GM19463 (cell line): ENCODE results near the gene GLRX3.
"Not testable (repeated sequence)": the region's sequence is repeated elsewhere in the genome, so short reads cannot be mapped to it uniquely, and the experiment has no call there.

Experiments used
- ATAC-seq: cut with Tn5 transposase; IDR thresholded peaks from one replicate; pipeline ENCODE4 v1.9.1; 2021; ENCODE audit warnings: mild to moderate bottlenecking, moderate library complexity; ENCODE audit not compliant: unreplicated experiment

Gene GLRX3

DNA sequence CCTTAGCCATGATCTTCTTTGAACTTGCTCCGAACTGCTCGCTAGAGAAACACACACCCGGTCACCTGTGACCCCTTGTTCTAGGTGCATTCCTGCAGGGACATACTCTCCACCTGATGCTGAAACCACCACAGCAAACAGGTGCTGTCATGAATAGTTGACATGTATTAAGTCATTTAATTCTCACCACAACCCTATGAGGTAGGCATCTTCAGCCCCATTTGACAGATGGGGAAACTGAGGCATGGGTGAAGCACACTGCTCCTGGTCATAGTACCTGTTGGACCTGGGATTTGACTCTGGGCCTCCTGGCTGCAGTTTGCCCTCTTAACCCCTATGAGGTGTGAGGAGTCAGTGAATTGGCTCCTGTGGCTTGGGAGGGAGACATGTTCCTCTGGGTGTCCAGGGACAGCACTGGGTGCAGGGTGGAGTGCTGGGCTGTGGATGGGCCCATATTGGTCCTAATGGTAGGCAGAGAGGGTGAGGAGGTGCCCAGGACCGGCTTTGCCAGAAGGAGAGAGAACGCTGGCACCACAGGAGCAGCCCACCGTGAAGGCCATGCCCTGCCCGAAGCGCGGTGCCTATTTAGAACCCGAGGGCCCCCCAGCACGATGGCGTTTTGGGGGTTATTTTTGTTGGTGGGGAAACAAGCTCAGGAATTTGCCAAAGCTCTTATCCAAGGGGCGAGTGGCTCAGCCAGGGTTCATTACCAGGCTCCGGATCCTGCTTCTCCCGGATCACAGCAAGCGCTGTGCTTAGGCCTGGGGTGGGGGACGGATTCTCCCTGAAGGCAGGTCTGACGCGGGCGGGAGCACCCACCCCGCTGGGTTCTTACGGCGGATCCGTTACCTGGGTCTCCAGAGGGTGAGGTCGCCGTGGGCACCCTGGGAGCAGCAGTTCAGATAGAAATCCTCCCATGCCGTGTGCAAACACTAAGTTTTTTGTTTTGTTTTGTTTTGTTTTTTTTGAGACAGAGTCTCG is 52.3 kb downstream of the GLRX3 start:
- ATAC-seq, result no peak

DNA sequence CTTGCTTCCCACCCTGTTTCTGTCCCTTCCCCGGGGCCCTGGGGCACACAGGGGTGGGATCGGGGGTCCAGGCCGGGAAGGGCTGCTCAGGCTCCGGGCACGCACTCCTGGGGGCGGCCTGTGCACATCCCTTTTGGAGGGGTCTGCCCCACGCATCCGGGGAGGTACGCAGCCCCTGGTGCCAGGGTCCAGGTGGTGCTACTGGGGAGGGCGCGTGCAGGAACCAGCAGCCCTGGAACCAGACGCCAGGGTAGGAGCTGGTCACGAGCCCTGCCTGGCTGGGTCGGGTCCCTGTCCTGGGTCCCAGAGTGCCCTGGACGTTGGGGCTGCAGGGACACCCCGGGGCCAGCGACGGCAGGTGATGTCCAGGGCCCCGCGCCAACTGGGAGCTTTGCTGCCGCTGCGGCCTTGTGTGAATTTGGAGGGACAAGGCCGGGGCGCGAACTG is 53.4 kb downstream of the GLRX3 start:
- ATAC-seq, result no peak

DNA sequence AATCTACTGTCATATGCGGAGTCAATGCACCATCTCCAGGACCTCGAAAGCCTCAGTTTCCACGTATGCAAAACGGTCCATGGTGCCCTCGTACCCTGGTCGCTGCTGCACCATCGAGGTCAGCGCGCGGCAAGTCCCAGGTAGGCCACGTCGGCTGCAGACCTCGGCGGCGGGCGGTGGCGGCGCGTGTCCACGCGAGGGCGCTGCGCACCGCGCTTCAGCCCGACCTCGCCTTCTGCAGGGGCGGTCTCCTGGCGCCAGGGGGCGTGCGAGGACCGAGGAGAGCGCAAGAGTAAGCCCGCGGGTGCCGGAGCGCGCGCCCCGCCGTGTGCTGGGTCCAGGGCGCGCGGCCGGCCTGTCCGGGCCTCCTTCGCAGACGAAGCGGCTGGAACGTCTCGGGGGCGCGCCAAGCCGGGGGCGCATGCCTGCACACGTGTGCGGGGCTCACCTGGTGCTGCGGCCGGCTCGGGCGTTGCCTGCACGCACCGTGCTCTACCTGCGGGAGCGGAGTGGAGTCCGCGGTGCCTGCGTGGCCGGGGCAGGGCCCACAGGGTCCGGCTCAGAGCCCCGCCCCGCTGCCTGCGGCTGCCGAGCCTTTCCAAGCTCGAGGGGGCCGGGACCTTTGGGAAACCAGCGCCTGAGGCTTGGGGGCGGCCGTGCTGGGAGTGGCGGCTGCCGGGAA is 54.0 kb downstream of the GLRX3 start:
- peak; percentile 89 for ATAC-seq

DNA sequence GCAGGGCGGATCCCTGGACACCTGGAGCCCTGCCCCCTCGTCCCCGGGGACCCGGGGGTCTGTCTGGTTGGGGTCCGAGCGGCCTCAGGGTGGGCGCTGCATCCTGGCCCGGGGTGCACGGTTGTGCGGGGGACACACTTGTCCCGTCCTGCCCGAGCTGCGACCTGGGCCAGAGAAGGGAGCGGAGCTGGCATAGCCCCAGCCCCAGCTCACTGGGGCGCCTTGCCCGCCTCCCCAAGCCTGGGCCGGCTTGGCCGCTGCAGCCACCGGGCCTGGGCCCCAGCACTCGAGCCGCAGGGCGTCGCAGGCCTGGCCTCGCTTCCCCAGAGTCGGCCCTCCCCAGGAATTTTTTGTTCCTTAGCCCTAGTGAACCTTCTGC is 54.5 kb downstream of the GLRX3 start:
- no peak for ATAC-seq

DNA sequence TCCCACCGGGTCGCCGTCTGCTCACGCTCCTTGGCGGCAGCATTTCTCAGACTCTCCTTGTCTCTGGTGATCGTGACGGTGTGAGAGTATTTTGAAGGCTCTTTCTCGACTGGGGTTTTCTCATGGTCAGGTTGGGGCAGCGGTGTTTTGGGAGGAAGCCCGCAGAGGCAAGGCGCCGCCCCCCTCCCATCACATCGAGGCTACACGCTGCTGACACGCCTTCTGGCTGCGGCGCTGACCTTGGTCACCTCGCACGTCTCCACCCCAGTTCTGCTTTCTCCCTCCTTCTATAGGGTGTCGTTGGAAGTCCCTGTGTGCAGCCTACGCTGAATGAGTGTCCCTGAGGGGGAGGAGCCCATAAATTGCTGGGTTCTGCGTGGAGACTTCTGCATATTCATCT is 55.2 kb downstream of the GLRX3 start:
- no peak for ATAC-seq

DNA sequence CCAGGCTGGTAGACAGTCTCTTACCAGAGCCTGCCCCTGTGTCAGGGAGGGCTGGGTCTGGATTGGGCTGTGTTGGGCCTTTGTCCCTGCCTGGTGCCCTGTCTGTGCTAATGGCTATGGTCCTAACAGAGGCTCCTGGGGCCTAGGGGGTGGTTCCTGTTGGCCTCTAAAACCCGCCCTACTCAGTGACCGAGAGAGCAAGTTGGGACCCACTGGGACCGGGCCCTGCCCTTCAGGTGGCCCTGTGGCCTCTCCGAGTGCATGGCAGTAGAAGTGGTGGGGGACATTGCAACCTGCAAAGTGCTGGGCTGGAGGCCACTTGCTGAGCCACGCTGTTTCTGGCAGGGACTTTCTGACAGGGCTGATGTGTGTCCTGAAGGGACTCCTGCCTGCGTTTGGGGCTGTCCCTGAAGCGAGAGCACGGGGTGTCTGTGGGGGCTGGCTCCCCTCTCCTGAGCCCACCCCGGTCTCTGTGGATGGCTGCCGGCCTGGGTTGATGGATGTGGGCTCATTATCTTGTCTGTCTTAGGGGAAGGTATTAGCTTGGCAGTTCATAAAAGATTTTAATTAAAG is 56.2 kb downstream of the GLRX3 start:
- ATAC-seq, result no peak

DNA sequence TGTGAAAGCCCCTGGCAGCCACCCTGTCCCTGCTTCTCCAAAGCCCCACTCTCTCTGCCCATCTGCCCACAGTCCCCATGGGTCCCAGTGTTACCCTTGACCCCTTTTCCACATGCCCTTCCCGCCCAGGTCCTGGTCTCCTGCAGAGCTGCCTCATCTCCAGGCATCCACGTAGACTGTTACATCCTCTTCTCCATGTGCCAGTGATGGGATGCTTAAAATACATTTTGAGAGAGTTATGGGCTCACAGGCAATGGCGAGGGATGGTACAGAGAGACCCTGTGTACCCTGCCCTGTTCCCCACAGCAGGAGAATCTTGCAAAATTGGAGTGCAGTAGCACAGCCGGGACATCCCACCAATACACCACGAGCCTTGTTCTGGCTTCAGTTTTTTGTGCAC is 56.8 kb downstream of the GLRX3 start:
- no peak for ATAC-seq

DNA sequence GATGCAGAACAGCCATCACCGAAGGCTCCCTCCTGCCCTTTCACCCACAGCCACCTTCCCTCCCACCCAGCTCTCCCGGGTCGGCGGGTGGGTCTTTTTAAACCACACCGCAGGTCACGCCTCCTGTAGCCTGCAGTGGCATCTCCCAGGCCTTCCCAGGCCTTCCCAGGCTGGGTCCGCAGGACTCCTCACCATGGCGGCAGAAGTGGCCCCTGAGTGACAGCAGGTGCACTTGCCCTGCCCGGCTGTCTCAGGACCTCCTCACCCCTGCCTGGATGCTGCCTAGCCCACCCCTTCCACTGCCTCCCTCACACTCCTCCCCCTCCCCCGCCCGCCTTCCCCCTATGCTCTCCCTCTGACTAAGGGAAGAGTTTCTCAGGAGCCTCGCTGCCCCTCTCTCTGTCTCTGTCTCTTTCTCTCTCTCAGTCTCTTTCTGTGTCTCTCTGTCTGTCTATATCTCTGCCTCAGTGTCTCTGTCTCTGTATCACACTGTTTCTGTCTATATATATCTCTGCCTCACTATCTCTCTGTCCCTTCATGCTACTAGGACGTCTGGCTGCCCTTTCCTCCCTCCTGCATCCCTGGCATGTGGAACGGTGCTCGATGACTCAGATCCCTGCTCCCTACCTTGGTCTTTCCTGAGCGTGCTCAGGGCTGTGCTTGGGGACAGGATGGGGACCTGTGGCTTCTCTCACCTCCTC is 57.5 kb downstream of the GLRX3 start:
- no peak for ATAC-seq

DNA sequence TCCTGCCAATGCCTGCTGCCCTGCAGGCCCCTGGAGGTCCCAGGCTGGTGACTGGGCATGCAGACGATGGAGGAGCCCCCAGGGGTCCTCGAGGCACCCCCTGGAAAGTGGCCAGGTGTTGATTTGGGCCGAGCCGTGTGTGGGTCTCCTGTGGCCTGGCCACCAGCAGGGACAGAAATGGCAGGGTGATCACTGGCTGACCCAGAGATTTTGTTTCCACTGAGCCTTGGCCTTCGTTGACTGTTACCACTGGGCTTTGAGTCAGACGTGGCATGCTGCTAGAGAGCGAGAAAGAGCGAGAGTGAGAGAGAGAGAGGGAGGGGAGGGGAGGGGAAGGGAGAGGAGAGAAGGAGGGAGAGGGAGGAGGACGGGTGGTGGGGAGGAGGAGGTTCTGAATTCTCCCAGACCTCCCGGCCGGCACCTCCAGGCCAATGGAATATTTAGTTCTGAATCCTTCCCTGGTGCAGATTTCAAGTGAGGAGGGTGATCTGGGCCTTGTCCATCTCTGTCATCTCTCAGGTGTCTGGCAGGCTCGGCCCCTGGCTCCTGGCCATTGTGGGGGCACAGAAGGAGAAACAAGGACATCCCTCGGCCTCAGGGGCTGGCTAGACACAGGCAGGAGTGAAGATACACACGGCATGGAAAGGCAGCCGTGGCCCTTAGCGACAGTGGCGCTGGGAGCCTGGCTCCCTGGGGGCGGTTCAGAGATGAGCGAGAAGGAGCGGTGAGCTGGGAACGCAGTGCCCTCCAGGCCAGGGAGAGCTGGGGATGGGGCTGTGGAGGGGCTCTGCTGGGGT is 58.2 kb downstream of the GLRX3 start:
- ATAC-seq, result no peak

DNA sequence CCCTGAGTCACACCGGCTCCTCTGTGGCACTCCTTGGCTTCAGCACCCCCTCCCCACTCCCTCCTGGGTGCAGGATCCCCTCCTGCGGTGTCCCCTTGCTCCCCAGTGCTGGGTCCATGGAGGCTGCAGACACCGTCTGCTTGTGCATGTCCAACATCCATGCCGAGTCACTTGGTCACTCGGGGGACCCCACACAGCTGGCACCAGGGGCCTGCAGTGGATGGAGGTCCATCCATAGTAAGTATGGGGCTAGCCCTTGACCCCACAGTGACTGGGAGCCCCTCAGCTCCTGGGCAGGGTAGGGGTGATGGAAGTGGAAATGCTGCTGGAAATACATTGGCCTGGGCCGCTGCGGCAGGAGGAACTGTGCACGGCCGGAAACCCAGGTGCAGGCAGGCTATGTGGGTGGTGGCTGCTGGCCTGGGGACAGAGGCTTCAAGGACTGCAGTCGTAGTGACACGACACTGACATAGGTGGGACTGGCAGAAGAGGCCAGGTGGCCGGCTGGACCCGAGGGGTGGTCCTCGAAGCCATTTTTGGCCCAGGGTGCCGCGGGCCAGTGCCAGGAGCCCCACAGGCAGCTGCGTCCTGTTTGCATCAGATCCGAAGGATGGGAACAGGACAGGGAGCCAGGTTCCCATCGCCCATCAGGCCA is 58.9 kb downstream of the GLRX3 start:
- ATAC-seq, result no peak

DNA sequence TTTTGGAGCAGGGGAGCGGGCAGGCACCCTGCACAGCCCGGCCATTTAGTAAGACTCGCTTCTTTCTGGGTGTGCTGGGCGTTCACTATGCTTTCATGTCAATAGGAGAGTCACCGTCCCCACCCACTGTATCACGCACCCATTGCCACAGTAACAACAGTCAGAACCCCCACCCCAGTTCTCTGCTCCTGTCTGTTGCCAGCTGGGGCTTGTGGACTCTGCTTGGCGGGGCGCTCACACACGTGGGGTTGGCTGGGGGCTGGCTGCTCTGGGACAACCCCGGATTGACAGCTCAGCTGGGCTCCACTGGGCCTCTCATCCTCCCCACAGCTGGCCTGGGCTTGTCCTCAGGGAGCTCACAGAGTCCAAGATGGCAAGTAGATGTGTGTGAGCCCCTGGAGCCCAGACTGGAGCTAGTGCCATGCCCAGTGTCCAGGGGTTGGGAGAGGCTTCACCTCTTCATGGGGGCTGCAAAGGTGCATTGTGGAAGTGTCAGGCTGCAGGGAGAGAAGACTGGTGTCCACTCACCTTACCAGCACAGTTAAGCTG is 59.6 kb downstream of the GLRX3 start:
- no peak for ATAC-seq

DNA sequence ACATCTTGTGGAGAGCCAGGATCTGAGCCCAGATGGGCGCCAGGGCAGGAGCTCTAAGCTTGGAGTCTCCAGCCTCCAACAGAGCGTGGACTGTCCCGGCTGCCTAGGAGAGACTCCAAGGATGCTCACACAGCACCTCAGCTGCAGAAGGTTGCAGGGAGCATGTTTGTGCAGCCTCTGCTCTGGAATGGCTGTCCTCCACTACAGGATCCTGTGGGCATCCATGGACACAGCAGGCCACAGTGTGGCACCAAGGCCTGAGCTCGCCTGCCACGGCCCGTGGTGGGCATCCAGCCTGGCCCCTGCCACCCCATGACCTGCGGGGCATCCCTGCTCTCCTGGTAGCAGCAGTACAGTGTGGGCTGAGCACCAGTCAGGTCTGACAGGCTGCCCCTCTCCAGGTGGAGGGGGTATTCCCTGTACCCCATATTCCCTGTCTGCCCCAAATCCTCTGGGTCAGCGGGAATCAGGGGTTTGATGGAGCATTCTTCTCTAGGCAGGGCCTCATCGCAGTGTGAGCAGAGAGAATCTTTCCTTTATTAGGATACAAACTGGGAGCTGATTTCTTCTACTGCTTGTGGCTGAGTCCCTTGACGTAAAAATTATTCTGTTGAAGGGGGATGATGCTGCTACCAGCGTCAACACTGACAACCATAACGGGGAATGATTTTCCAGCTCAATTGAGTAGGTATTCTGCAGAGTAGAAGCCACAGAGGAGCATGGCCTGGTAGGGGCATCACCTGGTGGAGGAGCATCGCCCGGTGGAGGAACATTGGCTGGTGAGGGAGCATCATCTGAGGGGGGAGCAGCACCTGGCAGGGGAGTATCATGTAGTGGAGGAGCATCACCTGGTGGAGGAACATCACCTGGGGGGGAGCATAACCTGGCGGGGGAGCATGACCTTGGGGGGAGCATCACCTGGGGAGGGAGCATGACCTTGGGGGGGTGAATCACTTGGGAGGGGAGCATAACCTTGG is 60.6 kb downstream of the GLRX3 start:
- ATAC-seq, result no peak

DNA sequence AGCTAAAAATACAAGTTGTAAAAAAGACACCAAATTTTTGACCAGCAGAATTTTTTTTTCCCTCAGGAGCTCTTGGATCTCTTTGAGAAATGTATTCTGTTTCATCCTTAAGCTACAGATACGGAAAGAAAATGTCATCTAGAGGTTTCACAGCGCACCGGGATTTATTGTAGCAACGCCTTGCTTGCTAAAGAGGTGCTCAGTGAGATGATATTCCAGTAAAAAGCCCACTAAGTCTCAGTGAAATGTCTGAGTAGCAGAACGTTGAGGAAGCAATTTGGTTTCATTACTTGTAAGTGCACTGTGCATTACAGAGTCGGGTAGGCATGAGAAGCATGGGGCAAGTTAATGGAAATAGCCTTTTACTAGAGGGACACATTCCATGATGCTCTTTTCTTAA is 62.5 kb downstream of the GLRX3 start:
- no peak for ATAC-seq

DNA sequence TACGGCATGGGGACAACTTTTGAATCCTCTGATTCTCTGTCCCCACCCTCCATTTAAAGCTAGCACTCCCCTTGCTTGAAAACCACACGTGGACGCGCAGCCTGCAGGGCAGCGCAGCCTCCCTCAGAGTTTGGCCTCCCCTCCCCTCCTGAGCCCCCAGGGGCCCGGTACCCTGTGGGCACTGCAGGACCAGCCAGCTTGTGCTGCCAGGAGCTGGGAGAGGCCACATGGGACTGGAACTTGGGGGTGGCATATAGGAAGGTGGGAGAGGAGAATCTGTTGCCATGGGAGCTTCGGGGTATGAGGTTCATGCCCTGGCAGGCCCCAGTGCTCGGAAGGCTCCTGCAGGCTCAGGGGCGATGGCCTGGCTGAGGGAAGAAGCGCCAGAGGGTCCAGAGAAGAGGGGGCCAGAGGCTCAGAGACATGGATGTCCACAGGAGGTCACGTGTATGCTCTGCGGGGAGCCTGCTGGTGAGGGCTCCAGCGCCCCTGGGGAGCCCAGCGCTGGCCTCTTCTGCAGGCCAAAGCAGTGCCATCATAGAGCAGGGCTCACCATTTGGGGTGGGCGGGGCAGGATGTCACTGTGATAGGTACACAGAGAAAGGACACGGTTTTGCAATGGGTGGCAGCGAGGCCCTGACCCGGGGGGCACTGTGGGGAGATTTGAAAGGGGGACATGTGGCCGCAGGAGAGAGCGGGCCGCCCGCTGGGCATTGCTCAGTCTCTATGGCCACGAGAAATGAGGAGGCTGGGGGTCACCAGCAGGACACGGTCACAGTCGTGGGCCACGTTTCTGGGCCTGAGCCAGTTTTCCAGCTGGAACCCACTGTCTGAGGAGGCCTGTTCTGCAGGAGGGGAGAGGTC is 64.2 kb downstream of the GLRX3 start:
- no peak for ATAC-seq

DNA sequence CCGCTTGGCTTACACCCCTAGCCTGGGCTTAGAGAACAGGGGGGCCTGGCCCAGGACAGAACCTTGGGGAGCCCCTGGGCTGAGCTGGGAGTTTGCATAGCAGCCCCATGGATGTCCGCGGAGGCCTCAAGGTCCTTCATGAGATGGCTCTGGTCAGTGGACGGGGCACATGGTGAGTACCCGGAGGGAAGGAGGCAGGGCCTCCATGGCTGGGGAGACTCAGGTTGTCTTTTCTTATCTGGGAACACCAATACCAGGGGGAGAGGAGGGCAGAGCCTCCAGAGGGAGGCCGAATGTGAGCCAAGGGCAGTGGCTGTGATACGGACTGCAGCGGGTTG is 64.8 kb downstream of the GLRX3 start:
- no peak for ATAC-seq

DNA sequence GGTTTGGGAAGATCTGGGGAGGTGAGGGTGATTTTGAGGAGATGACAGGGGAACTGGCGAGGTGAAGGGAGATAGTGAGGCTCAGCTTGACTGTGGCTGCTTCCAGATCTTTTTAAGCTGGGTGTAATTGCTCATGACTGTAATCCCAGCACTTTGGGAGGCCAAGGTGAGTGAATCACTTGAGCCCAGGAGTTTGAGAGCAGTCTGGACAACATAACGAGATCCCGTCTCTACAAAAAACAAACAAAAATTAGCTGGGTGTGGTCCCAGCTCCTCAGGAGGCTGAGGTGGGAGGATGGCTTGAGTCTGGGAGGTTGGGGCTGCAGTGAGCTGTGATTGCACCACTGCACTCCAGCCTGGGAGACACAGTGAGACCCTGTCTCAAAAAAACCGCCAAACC is 66.0 kb downstream of the GLRX3 start:
- not testable (repeated sequence) for ATAC-seq

DNA sequence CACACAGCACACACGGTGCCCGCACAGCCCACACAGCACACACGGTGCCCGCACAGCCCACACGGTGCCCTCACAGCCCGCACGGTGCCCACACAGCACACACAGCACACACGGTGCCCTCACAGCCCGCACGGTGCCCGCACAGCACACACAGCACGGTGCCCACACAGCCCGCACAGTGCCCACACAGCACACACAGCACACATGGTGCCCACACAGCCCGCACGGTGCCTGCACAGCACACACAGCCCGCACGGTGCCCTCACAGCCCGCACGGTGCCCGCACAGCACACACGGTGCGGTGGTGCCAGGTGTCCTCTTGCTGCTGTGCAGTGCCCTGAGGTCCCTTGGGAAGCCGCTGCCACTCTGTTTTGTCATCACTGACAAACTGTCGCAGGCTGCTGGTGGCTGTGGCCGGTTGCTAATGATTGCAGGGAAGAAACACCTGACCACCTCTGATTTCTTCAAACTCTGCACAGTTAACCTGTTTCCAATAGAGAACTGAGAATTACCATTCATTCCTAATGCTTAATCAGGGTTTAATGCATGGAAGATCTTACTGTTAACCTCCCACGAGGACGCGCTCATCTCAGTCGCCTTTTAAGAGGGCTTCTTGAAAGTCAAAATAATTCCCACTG is 66.9 kb downstream of the GLRX3 start:
- ATAC-seq, result peak; percentile 63
